GM08714 (cell line): ENCODE results near the gene F8A1.
A peak's percentile ranks its signal among the peaks of the same experiment; 100 is the strongest.
"Not testable (repeated sequence)": the region's sequence is repeated elsewhere in the genome, so short reads cannot be mapped to it uniquely, and the experiment has no call there.

Experiments used
- H3K4me3 ChIP-seq: fragments of 200-500 bp; sonication (Bioruptor generic); 2 replicates; pipeline ENCODE4 v1.5.1; 2014; ENCODE audit warnings: mild to moderate bottlenecking, low read length, inconsistent platforms
- ZNF274 ChIP-seq: IDR thresholded peaks from 2 replicates; pipeline ENCODE4 v1.6.1; 2012; ENCODE audit warnings: mild to moderate bottlenecking, low read depth, low read length

Gene F8A1

GRCh38 chrX:154914052-154914451 lies 27.9 kb downstream of the F8A1 start:
- TF ChIP-seq ZNF274, result no peak
- H3K4me3 ChIP-seq, result no peak overlapping the region

GRCh38 chrX:154918060-154918483 lies 31.9 kb downstream of the F8A1 start:
- H3K4me3 ChIP-seq, result peak overlapping the region; percentile 44; the same call in 1 of the 2 replicates
- no peak for TF ChIP-seq ZNF274

DNA sequence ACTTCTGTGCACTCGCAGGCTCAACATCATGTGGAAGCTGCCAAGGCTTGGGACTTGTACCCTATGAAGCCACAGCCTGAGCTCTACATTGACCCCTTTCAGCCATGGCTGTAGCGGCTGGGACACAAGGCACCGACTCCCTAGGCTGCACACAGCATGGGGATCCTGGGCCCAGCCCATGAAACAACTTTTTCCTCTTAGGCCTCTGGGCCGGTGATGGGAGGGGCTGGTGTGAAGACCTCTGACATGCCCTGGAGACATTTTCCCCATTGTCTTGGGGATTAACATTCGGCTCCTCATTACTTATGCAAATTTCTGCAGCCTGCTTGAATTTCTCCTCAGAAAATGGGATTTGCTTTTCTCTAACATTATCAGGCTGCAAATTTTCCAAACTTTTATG lies 38.6 kb downstream of the F8A1 start:
- not testable (repeated sequence) for H3K4me3 ChIP-seq
